ENCODE data around the gene GBE1. TPM values are rescaled to one million over a fixed set of nuclear protein-coding genes. Genes with fewer than 3 reads are reported as not detected.

GBE1 gene
- total and polyA plus RNA-seq, 9 of the 15 experiments (the other 6 are each of a cell fraction or from before 2014, with no cell fraction given), result 7.9 to 25.6 (median 13.1) TPM

GRCh38 chr3:81668283-81668682, 93.2 kb downstream of the GBE1 start:
- TF ChIP-seq ZNF23 (CRISPR knock-in tag; IDR thresholded peaks at IDR 0.05), result no peak
- TF ChIP-seq CREB3 (tag; conservative IDR thresholded peaks at IDR 0.05; ENCODE audit: low read depth), result no peak
- TF ChIP-seq MAX (CRISPR knock-in tag; IDR thresholded peaks at IDR 0.05), result no peak
- TF ChIP-seq TRIM28 (IDR thresholded peaks at IDR 0.05), result no peak
- no peak for TF ChIP-seq NFIC (IDR thresholded peaks at IDR 0.05)
- no peak for TF ChIP-seq CSDE1 (IDR thresholded peaks at IDR 0.05)
- no peak for TF ChIP-seq MYNN (IDR thresholded peaks at IDR 0.05)
- no peak for TF ChIP-seq MYNN (CRISPR knock-in tag; IDR thresholded peaks at IDR 0.05)
- no peak for TF ChIP-seq ESRRA (IDR thresholded peaks at IDR 0.05; ENCODE audit: borderline replicate concordance, low read depth)
- no peak for TF ChIP-seq KAT7 (CRISPR knock-in tag; IDR thresholded peaks at IDR 0.05; ENCODE audit: borderline replicate concordance)
- TF ChIP-seq FOS (IDR thresholded peaks at IDR 0.05; ENCODE audit: extremely low read depth, insufficient read length), result no peak
- no peak for TF ChIP-seq ID3 (CRISPR knock-in tag; IDR thresholded peaks at IDR 0.05)
- no peak for TF ChIP-seq ID3 (tag; IDR thresholded peaks at IDR 0.05)
- CTCF ChIA-PET (ENCODE audit: low intra/inter-chr PET ratio), result no interaction called here
- no peaks in the 10 kb centered on the region for H3K36me3 ChIP-seq (ENCODE audit: control insufficient read depth, insufficient read depth, low read length)
- DNase-seq (ENCODE audit: extremely low read depth in 1 of 4, low spot score in 3 of 4) (no peak), ATAC-seq (no peak), FAIRE-seq (no peak)
- H3K9me3 ChIP-seq (replicated peaks; ENCODE audit: control insufficient read depth, insufficient read depth, low read depth, low read length), result no peaks in the 10 kb centered on the region
- intact Hi-C loops (cut with micrococcal nuclease), result loop anchor here (5.0 to 10.0 kb wide), 2 partner anchors 157 to 464 kb away; no protein-coding TSS in a partner anchor
- H4K20me1 ChIP-seq (replicated peaks; ENCODE audit: control insufficient read depth, insufficient read depth, low read length), result no peaks in the 10 kb centered on the region
- no peak overlapping the region for H3K4me3 ChIP-seq
- no peaks in the 10 kb centered on the region for H3K27me3 ChIP-seq (ENCODE audit: control insufficient read depth in 2 of 2, insufficient read depth in 2 of 2, low read length in 2 of 2)
- H3K9me1 ChIP-seq (ENCODE audit: control insufficient read depth, insufficient read depth, low read length), result no peaks in the 10 kb centered on the region
- no peaks in the 10 kb centered on the region for H3K79me2 ChIP-seq (ENCODE audit: control insufficient read depth, insufficient read depth, low read length)
- WGBS (ENCODE audit: insufficient coverage, low coverage, missing lambda C conversion rate), result 58% methylated on average over 3 of the region's 3 CpGs
- H3K27ac ChIP-seq (ENCODE audit: extremely low read depth, low read depth, low read length), result no peak overlapping the region
- no TSS peak for BruUV-seq (replicated peaks)
- no peak overlapping the region for H3K4me2 ChIP-seq (ENCODE audit: insufficient read depth, low read length)
- H3K4me1 ChIP-seq (replicated peaks in 1 of 2; ENCODE audit: control insufficient read depth in 2 of 2, insufficient read depth in 2 of 2, low read length in 2 of 2), result 0 out of 5 replicates have a peak, but pooled peaks cover 0 to 3% of the 10 kb centered on the region in 2 experiments
- no peak overlapping the region for H3K9ac ChIP-seq (ENCODE audit: insufficient read depth in 1 of 2, low read depth in 2 of 2, low read length in 2 of 2)
- POLR2A ChIA-PET, result no interaction called here
- in situ Hi-C loops (cut with MboI), result no loop called here
- H2AFZ ChIP-seq (ENCODE audit: low read depth, low read length), result no peak overlapping the region
